ENCODE results near the gene PIEZO2.

- TF ChIP-seq ZNF8 (CRISPR knock-in tag; IDR thresholded peaks at IDR 0.05) (no peak), PATZ1 (CRISPR knock-in tag; IDR thresholded peaks at IDR 0.05; ENCODE audit: borderline replicate concordance) (no peak), ZC3H10 (CRISPR knock-in tag; IDR thresholded peaks at IDR 0.05) (no peak), ZFP3 (CRISPR knock-in tag; IDR thresholded peaks at IDR 0.05) (no peak), OSR1 (CRISPR knock-in tag; IDR thresholded peaks at IDR 0.05) (no peak), SNAI2 (CRISPR knock-in tag; IDR thresholded peaks at IDR 0.05) (no peak), ZFP30 (CRISPR knock-in tag; IDR thresholded peaks at IDR 0.05) (no peak), GLIS3 (CRISPR knock-in tag; IDR thresholded peaks at IDR 0.05) (no peak), RARB (CRISPR knock-in tag; IDR thresholded peaks at IDR 0.05) (no peak), PPARA (CRISPR knock-in tag; IDR thresholded peaks at IDR 0.05; ENCODE audit: borderline replicate concordance) (no peak), TSHZ2 (CRISPR knock-in tag; IDR thresholded peaks at IDR 0.05) (no peak), ARNTL (CRISPR knock-in tag; IDR thresholded peaks at IDR 0.05; ENCODE audit: borderline replicate concordance, low read depth) (no peak)
Measured at GRCh38 chr18:10900435-10900834, 248.9 kb downstream of the PIEZO2 start.

Data from SK-N-SH treated with all-trans-retinoic acid at 6 μM for 48 hours (cell line).